HepG2 (cell line): ENCODE results near the gene HMGCR. TPM values are rescaled to one million over a fixed set of nuclear protein-coding genes. Genes with fewer than 3 reads are reported as not detected.

Source experiments
- ATAC-seq: fragments of 200-7000 bp; cut with Tn5 transposase; 3 replicates; pipeline ENCODE4 v1.9.1; 2020; ENCODE audit warnings: mild to moderate bottlenecking, moderate library complexity
- BruUV-seq: library from RNA; stranded (reverse); fragments of 400-500 nt; replicated peaks from 2 replicates; lab custom pipeline; 2021; lab: Mats Ljungman, UMichigan
- CTCF ChIA-PET: fragments of 300-600 bp; formaldehyde crosslinking; extraction: SDS; loops from one replicate; lab custom pipeline; 2021; ENCODE audit warnings: low total read pairs, inconsistent platforms, low intra/inter-chr PET ratio; lab: Yijun Ruan, JAX
- POLR2A ChIA-PET: fragments of 350-600 bp; sonication (Branson Sonifier 250); formaldehyde crosslinking; loops from one replicate; lab custom pipeline; 2020; ENCODE audit warnings: antibody characterized with exemption, inconsistent platforms; lab: Yijun Ruan, JAX
- DNase-seq: peaks from one replicate; pipeline ENCODE4 v3.0.0-alpha.2; 2015; ENCODE audit warnings: low spot score
- FAIRE-seq: peaks from 3 replicates; lab custom pipeline; 2011; peaks lifted over from hg19 to GRCh38; lab: Jason Lieb, UNC
- H2AFZ ChIP-seq: one replicate; pipeline ENCODE4 v1.6.1; 2011; ENCODE audit warnings: low read length, inconsistent platforms
- H3K27ac ChIP-seq: fragments of 300-600 bp; 3 replicates; pipeline ENCODE4 v1.8.0; 2011; ENCODE audit warnings: mixed run types, mild to moderate bottlenecking, mixed read lengths, low read length, inconsistent platforms; ENCODE audit not compliant: insufficient read depth; ENCODE audit errors: extremely low read length
- H3K27me3 ChIP-seq, 2 experiments: fragments of 200-600 bp in 1 of 2; 2 replicates in 1 of 2; 3 replicates in 1 of 2; pipeline versions ENCODE4 v1.6.0 to v1.8.0; 2011; ENCODE audit warnings: low read length in 2 of 2, mild to moderate bottlenecking in 2 of 2, moderate library complexity in 2 of 2, inconsistent platforms in 1 of 2; ENCODE audit not compliant: insufficient read depth in 2 of 2, control insufficient read depth in 1 of 2
- H3K36me3 ChIP-seq, 2 experiments: fragments of 200-600 bp in 1 of 2; replicated peaks in 1 of 2; 2 replicates in 1 of 2; 3 replicates in 1 of 2; pipeline versions ENCODE4 v1.5.1 to v1.8.0; 2011; ENCODE audit warnings: low read length in 2 of 2, inconsistent platforms in 1 of 2; ENCODE audit not compliant: insufficient read depth in 2 of 2, control insufficient read depth in 1 of 2
- H3K4me1 ChIP-seq: 2 replicates; pipeline ENCODE4 v1.5.1; 2012; ENCODE audit warnings: low read length, inconsistent platforms; ENCODE audit not compliant: insufficient read depth
- H3K4me2 ChIP-seq: 2 replicates; pipeline ENCODE4 v1.6.0; 2011; ENCODE audit warnings: low read depth, low read length, inconsistent platforms
- H3K4me3 ChIP-seq, 3 experiments: fragments of 200-600 bp in 1 of 3; sonication (generic), shearing (Covaris generic) in 1 of 3; replicated peaks in 1 of 3; 2 replicates each; pipeline ENCODE4 v1.5.1; 2011 to 2016; ENCODE audit warnings: low read length in 3 of 3, inconsistent platforms in 2 of 3, low read depth in 2 of 3, mild to moderate bottlenecking in 2 of 3, control low read depth in 1 of 3, mixed read lengths in 1 of 3; ENCODE audit not compliant: insufficient read depth in 1 of 3
- H3K79me2 ChIP-seq: one replicate; pipeline ENCODE4 v1.6.1; 2011; ENCODE audit warnings: low read length, inconsistent platforms; ENCODE audit not compliant: insufficient read depth
- H3K9ac ChIP-seq: 2 replicates; pipeline ENCODE4 v1.6.0; 2011; ENCODE audit warnings: mild to moderate bottlenecking, low read depth, low read length, inconsistent platforms; ENCODE audit not compliant: insufficient read depth
- H3K9me3 ChIP-seq: 2 replicates; pipeline ENCODE4 v1.5.1; 2012; ENCODE audit warnings: mild to moderate bottlenecking, low read length
- H4K20me1 ChIP-seq: 2 replicates; pipeline ENCODE4 v1.6.0; 2011; ENCODE audit warnings: inconsistent platforms, mild to moderate bottlenecking, low read length, moderate library complexity; ENCODE audit not compliant: insufficient read depth
- AFF4 ChIP-seq: sonication (generic); formaldehyde crosslinking; IDR thresholded peaks from 2 replicates; pipeline ENCODE4 v1.4.0; 2020; ENCODE audit warnings: missing genetic modification reagents
- DPF2 ChIP-seq: sonication (generic); formaldehyde crosslinking; IDR thresholded peaks from 2 replicates; pipeline ENCODE4 v1.4.0; 2020; ENCODE audit warnings: mild to moderate bottlenecking, low read depth, missing genetic modification reagents, borderline replicate concordance
- MTERF4 ChIP-seq: sonication (generic); formaldehyde crosslinking; IDR thresholded peaks from 2 replicates; pipeline ENCODE4 v1.8.0; 2023; ENCODE audit warnings: mild to moderate bottlenecking, missing genetic modification reagents
- NAIF1 ChIP-seq: sonication (generic); formaldehyde crosslinking; IDR thresholded peaks from 2 replicates; pipeline ENCODE4 v1.5.0; 2020; ENCODE audit warnings: mild to moderate bottlenecking, missing genetic modification reagents, borderline replicate concordance
- WGBS: methylation state at CpG from one replicate; pipeline ENCODE4 v1.1.6; 2017; ENCODE audit warnings: low lambda C conversion rate; 5-methylcytosine and 5-hydroxymethylcytosine counted together
- in situ Hi-C: cut with HindIII; loops from 2 replicates; pipeline ENCODE4 v1.10.0; 2017; ENCODE audit warnings: low pct_unique_long_range_greater_than_20kb; ENCODE audit not compliant: extremely low pct_ligation_motif_present
- intact Hi-C: fragments of 100-400 bp; cut with micrococcal nuclease; formaldehyde crosslinking; loops from one replicate; pipeline ENCODE4 v1.10.0; 2022; ENCODE audit not compliant: unreplicated experiment
- polyA plus RNA-seq, 8 experiments: library from polyadenylated mRNA; depleted of rRNA in 3 of 8; stranded (reverse) in 7 of 8; unstranded in 1 of 8; fragments of >200 nt; fragmentation: Illumina TruSeq in 4 of 8; extraction: Trizol in 4 of 8; gene quantifications; 2 replicates each; pipeline versions ENCODE4 v1.2.1 to v1.2.3, GENCODE V29; 2011 to 2016; ENCODE audit warnings: low read depth in 4 of 8, missing spikeins in 1 of 8, mixed read lengths in 1 of 8; ENCODE audit not compliant: insufficient read depth in 1 of 8
- total RNA-seq, 5 experiments: library from RNA; depleted of rRNA; stranded (reverse); fragments of >200 nt; fragmentation: Illumina TruSeq; extraction: Trizol; gene quantifications; 2 replicates each; pipeline ENCODE4 v1.2.3, GENCODE V29; 2016; ENCODE audit warnings: low read depth in 1 of 5

Gene HMGCR
- total and polyA plus RNA-seq, 2 of the 13 experiments (the other 11 are each of a cell fraction or from before 2014, with no cell fraction given) = 43.0 to 144 TPM

GRCh38 chr5:75384218-75384617 lies 47.2 kb downstream of the HMGCR start:
- Histone ChIP-seq H2AFZ (no peak overlapping the region), H3K36me3 (peaks cover 6 to 40% of the 10 kb centered on the region in 2 experiments), H3K4me2 (no peak overlapping the region), H3K9ac (no peak overlapping the region), H3K4me1 (no peaks in the 10 kb centered on the region), H3K4me3 (no peak overlapping the region), H3K27me3 (no peaks in the 10 kb centered on the region), H4K20me1 (no peaks in the 10 kb centered on the region)
- in situ Hi-C loops = no loop called here
- POLR2A ChIA-PET = no interaction called here
- CTCF ChIA-PET = no interaction called here
- no peak for FAIRE-seq
- TF ChIP-seq NAIF1 (no peak), DPF2 (CRISPR knock-in tag) (no peak), MTERF4 (CRISPR knock-in tag) (no peak), AFF4 (CRISPR knock-in tag) (no peak)
- TF ChIP-seq, all 625 proteins: peak for 0
- H3K27ac ChIP-seq = no peak overlapping the region
- H3K9me3 ChIP-seq = no peaks in the 10 kb centered on the region
- WGBS = 81% methylated on average over 1 of the region's 1 CpG
- DNase-seq (no peak), ATAC-seq (no peak)
- no peaks in the 10 kb centered on the region for H3K79me2 ChIP-seq
- no TSS peak for BruUV-seq
- intact Hi-C loops = no loop called here
